C4-2B (cell line): ENCODE results near the gene NME7.

Experiments
- H3K27ac ChIP-seq: fragments of 450-650 bp; 2 replicates; pipeline ENCODE4 v1.5.1; 2017
- ZFX ChIP-seq: fragments of 450-650 bp; IDR thresholded peaks from 2 replicates; pipeline ENCODE4 v1.6.1; 2017
- TF ChIP-seq, protein P1 (sequence below): fragments of 450-650 bp; conservative IDR thresholded peaks from 2 replicates; pipeline ENCODE4 v1.5.1; 2017; ENCODE audit warnings: mild to moderate bottlenecking

Gene NME7

DNA sequence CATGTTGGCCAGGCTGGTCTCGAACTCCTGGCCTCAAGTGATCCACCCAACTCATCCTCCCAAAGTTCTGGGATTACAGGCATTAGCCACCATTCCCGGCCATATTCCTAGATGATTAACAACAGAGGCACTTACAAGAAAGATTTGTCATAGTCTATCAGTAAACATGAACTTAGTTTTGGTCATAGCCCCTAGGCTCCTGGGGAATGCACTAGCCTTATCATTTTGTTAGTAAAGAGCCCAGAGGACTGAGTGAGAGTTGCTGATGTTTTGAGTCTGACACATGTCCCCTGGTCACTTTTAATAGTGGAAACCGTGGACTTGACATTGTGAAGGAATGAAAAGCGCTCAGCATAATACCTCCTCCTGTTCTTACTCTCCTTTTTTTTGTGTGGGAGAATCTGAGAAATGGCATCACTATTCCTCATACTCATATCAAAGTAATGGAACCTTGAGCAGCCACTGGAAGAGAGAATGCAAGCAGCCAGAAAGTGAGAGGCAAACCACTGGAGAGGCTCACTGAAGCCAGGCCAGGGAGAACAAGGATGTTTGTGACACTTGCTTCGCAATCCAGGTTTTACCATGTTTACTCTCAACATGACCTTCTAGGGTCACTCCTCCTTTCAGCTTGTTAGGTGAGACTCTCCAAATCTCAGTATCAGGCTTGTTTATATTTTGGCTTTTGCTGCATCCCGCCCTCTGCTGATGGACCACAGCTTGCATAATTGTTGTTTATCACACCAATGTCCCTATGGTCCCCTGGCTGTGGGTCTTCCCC lies 246.3 kb downstream of the NME7 start:
- TF ChIP-seq ZFX = no peak
- TF ChIP-seq, protein P1, sequence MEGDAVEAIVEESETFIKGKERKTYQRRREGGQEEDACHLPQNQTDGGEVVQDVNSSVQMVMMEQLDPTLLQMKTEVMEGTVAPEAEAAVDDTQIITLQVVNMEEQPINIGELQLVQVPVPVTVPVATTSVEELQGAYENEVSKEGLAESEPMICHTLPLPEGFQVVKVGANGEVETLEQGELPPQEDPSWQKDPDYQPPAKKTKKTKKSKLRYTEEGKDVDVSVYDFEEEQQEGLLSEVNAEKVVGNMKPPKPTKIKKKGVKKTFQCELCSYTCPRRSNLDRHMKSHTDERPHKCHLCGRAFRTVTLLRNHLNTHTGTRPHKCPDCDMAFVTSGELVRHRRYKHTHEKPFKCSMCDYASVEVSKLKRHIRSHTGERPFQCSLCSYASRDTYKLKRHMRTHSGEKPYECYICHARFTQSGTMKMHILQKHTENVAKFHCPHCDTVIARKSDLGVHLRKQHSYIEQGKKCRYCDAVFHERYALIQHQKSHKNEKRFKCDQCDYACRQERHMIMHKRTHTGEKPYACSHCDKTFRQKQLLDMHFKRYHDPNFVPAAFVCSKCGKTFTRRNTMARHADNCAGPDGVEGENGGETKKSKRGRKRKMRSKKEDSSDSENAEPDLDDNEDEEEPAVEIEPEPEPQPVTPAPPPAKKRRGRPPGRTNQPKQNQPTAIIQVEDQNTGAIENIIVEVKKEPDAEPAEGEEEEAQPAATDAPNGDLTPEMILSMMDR = no peak
- no peak overlapping the region for H3K27ac ChIP-seq

DNA sequence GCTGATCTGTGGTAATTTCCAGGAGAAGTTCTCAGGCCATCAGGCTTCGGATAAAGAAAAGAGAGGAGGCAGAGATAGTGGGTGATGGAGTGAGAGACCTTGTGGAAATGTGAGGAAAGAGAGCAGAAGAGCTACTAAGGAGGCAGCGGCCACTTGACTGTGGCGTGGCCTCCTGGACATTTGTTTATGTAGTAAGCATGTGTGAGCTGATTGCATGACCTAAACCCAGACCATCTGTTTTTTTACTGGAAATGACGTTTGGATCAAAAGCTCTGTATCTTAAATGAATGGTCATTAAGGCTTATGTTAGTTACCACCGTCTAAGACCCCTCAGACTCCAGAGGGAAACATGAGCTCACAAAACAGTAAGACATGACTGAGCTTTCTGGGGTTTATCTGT lies 247.5 kb downstream of the NME7 start:
- TF ChIP-seq ZFX = no peak
- TF ChIP-seq, protein P1 = no peak
- H3K27ac ChIP-seq = no peak overlapping the region

DNA sequence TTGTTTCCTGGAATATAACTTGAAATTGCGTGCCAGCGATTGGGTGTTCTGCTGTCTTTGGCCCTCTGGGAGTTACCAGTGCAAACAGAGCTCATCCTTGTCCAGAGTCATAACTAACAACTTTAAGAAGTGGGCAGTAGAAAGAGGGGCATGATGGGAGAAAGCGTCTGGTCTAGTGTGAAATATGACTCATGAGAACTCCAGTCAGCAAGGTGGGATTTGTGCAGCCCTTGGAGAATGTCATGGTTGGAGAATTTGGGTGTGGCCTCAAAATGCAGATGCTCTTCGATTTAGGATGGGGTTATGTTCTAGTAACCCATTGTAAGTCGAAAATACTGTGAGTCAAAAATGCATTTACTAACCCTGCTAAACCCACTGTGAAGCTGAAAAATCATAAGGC lies 248.2 kb downstream of the NME7 start:
- H3K27ac ChIP-seq = no peak overlapping the region
- TF ChIP-seq, protein P1 = no peak
- TF ChIP-seq ZFX = no peak

DNA sequence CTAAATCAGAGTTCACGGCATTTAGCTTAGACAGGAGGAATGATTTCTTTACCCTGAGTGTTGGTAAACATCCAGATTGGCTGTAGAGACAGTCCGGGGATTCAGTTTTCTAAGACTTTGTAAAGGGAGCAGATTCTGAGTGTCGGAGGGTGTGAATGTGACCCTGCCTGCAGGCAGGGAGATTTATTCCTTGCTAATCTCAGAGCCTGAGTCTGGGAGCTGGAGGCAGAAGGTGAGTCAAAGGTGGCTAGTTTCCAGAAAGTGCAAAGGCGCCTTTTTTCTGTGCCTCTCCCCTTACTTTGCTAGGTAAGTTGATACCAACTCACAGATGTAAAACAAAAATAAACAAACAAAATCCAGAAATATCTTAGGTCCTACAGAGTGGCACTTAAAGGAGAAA lies 249.4 kb downstream of the NME7 start:
- no peak for TF ChIP-seq ZFX
- TF ChIP-seq, protein P1 = no peak
- no peak overlapping the region for H3K27ac ChIP-seq

DNA sequence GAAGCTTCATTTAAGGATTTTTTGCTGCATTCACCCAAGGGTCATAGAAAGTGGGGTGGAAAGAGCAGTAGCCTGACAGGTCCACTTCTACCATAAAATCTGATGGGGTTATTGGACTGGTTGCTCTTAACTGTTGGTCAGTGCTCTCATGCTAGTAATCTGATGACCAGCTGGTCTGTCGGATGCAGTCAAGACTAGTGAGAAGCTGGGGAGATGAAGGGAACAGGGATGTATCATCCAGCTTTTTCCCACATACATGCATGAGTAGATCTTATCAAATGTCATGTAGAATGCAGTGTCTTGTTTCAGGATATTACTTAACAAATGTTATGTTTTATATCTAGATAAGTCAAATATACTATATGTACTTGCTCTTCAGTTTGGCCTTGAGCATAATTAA lies 250.0 kb downstream of the NME7 start:
- TF ChIP-seq, protein P1 = no peak
- TF ChIP-seq ZFX = no peak
- no peak overlapping the region for H3K27ac ChIP-seq

DNA sequence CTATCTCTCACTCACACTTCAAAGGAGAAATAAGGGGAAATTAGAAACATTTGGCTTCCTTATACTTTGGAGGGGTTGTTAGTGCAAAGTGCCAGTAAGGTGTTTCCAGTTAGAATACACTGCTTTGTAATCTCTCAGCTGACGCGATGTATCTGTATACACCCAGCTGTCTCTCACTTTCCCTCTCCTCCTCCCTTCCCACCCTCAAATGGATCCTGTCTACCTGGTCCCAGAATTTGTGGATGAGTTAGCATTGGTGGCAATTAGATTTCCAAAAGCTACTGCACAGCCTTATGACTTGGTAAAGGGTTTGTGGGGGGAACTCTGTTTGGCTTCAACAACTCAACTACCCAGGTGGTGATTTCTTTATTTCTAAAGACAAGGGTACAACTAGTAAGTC lies 250.6 kb downstream of the NME7 start:
- H3K27ac ChIP-seq = no peak overlapping the region
- TF ChIP-seq ZFX = no peak
- TF ChIP-seq, protein P1 = no peak

DNA sequence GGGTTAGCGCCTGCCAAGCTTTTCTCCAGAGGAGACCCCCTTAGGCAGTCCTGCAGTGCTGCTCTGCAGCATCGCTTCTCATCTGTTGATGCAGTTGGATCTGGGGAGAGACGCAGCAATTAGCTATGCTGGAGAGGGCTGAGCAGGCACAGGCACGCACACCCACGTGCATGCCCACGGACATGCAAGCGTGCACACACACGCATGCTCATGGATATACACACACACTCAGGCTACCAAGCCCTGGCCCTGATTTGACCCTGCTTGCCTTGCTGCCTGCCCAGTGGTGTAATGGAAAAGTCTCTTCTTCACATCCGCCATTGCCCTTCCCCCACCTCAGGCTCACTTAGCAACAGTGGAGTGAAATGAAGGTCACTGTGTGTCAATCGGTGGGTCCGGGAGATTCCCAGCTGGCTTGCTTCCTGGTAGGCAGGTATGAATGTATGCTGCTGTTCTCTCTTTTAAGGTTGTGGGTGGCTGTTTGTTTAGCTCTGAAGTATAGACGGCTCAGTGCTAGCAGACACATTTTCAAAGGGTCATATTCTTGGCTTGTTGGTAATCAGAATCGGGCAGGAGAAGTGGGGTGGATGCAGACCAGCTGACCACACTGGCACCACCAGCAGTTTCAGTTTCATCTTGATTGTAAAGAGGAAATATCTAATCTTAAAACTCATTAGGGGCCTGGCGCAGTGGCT lies 251.6 kb downstream of the NME7 start:
- no peak overlapping the region for H3K27ac ChIP-seq

More for the DNA sequence above, 251.6 kb downstream of the NME7 start:
- no peak for TF ChIP-seq ZFX
- TF ChIP-seq, protein P1 = no peak
